A549 (cell line): Measurements from ENCODE around the gene INSYN2B. TPM values are rescaled to one million over a fixed set of nuclear protein-coding genes. Genes with fewer than 3 reads are reported as not detected.

Source experiments
- ATAC-seq, 2 experiments: fragments of 200-7000 bp in 1 of 2; fragments of >200 bp in 1 of 2; cut with Nextera tagmentation in 1 of 2; cut with Tn5 transposase in 1 of 2; 3 replicates each; pipeline versions ENCODE4 v1.8.0 to v1.9.1; 2018 to 2020; ENCODE audit warnings: mild to moderate bottlenecking in 1 of 2, moderate library complexity in 1 of 2
- CTCF ChIA-PET: fragments of 300-600 bp; sonication (Branson Sonifier 250); formaldehyde crosslinking; extraction: SDS; loops from one replicate; lab custom pipeline; 2021; ENCODE audit warnings: antibody characterized with exemption, inconsistent platforms; lab: Yijun Ruan, JAX
- POLR2A ChIA-PET: fragments of 350-600 bp; formaldehyde crosslinking; extraction: SDS; loops from one replicate; lab custom pipeline; 2021; ENCODE audit warnings: antibody characterized with exemption, inconsistent platforms; lab: Yijun Ruan, JAX
- DNase-seq, 2 experiments: peaks; one replicate each; pipeline versions ENCODE4 v3.0.0 to v3.0.0-alpha.2; 2011 to 2016; ENCODE audit warnings: low read depth in 1 of 2, low spot score in 1 of 2
- FAIRE-seq: peaks from 2 replicates; lab custom pipeline; 2011; peaks lifted over from hg19 to GRCh38; lab: Jason Lieb, UNC
- H3K27ac ChIP-seq, 2 experiments: fragments of >200 bp; sonication (Bioruptor Twin); formaldehyde crosslinking; 3 replicates each; pipeline ENCODE4 v1.5.1; 2016 to 2017
- H3K4me1 ChIP-seq: fragments of >200 bp; sonication (Bioruptor Twin); formaldehyde crosslinking; 3 replicates; pipeline ENCODE4 v1.6.1; 2016
- H3K4me2 ChIP-seq: fragments of >200 bp; sonication (Bioruptor Twin); formaldehyde crosslinking; 3 replicates; pipeline ENCODE4 v1.6.1; 2016
- H3K4me3 ChIP-seq: fragments of >200 bp; sonication (Bioruptor Twin); formaldehyde crosslinking; 3 replicates; pipeline ENCODE4 v1.5.1; 2016
- H3K9me3 ChIP-seq: fragments of >200 bp; sonication (Bioruptor Twin); formaldehyde crosslinking; 3 replicates; pipeline ENCODE4 v1.6.1; 2016
- CHD2 ChIP-seq: fragments of 150-350 bp; IDR thresholded peaks from 2 replicates; pipeline ENCODE4 v1.6.1; 2014; ENCODE audit warnings: low read length; ENCODE audit not compliant: partially characterized antibody
- EP300 ChIP-seq, 2 experiments: fragments of >200 bp; sonication (Bioruptor Twin); formaldehyde crosslinking; IDR thresholded peaks; 2 replicates in 1 of 2; 3 replicates in 1 of 2; pipeline ENCODE4 v1.6.1; 2016 to 2017
- ESRRA ChIP-seq: fragments of 150-350 bp; IDR thresholded peaks from 2 replicates; pipeline ENCODE4 v1.6.1; 2014; ENCODE audit warnings: mild to moderate bottlenecking, low read length, borderline replicate concordance
- FOSB ChIP-seq: fragments of 250-450 bp; sonication (Bioruptor Pico); IDR thresholded peaks from 2 replicates; pipeline ENCODE4 v1.5.0; 2020; ENCODE audit warnings: mild to moderate bottlenecking, moderate library complexity
- HDAC2 ChIP-seq: fragments of 200-600 bp; sonication (generic); IDR thresholded peaks from 2 replicates; pipeline ENCODE4 v1.6.1; 2016
- JUN ChIP-seq, 2 experiments: fragments of >200 bp; sonication (Bioruptor Twin); formaldehyde crosslinking; IDR thresholded peaks; 2 replicates in 1 of 2; 3 replicates in 1 of 2; pipeline ENCODE4 v1.6.1; 2016 to 2017
- JUNB ChIP-seq: fragments of >200 bp; sonication (Bioruptor Twin); formaldehyde crosslinking; IDR thresholded peaks from 2 replicates; pipeline ENCODE4 v1.6.1; 2016
- KDM1A ChIP-seq: fragments of 200-600 bp; sonication (generic); IDR thresholded peaks from 2 replicates; pipeline ENCODE4 v1.6.1; 2016; ENCODE audit warnings: low read depth, mild to moderate bottlenecking
- MAFK ChIP-seq: fragments of 450-650 bp; IDR thresholded peaks from 2 replicates; pipeline ENCODE4 v1.6.1; 2014; ENCODE audit not compliant: partially characterized antibody
- MAZ ChIP-seq: fragments of 150-350 bp; IDR thresholded peaks from 2 replicates; pipeline ENCODE4 v1.6.1; 2014; ENCODE audit warnings: antibody characterized with exemption, low read depth, low read length, borderline replicate concordance
- MYC ChIP-seq: IDR thresholded peaks from 2 replicates; pipeline ENCODE4 v1.6.1; 2012; ENCODE audit warnings: mild to moderate bottlenecking, inconsistent platforms, low read length, improper control_type of control experiment, borderline replicate concordance
- PHF8 ChIP-seq: fragments of 200-600 bp; sonication (generic); IDR thresholded peaks from 2 replicates; pipeline ENCODE4 v1.6.1; 2016; ENCODE audit warnings: low read depth, mild to moderate bottlenecking, antibody characterized with exemption, moderate library complexity, borderline replicate concordance
- POLR2AphosphoS2 ChIP-seq: conservative IDR thresholded peaks from 2 replicates; pipeline ENCODE4 v1.6.1; 2012; ENCODE audit warnings: low read length, improper control_type of control experiment, inconsistent platforms
- RFX5 ChIP-seq: fragments of 450-650 bp; IDR thresholded peaks from 2 replicates; pipeline ENCODE4 v1.7.1; 2014; ENCODE audit warnings: antibody characterized with exemption, mild to moderate bottlenecking, moderate library complexity
- RNF2 ChIP-seq: fragments of 200-600 bp; sonication (generic); IDR thresholded peaks from 2 replicates; pipeline ENCODE4 v1.6.1; 2016; ENCODE audit warnings: low read depth, mild to moderate bottlenecking, antibody characterized with exemption, moderate library complexity, borderline replicate concordance
- SREBF2 ChIP-seq: fragments of 450-650 bp; IDR thresholded peaks from 2 replicates; pipeline ENCODE4 v1.6.1; 2014; ENCODE audit warnings: mild to moderate bottlenecking, moderate library complexity
- ZC3H11A ChIP-seq: fragments of 450-650 bp; IDR thresholded peaks from 2 replicates; pipeline ENCODE4 v1.6.1; 2014; ENCODE audit warnings: antibody characterized with exemption, mild to moderate bottlenecking
- WGBS: methylation state at CpG from one replicate; pipeline ENCODE4 v1.1.6; 2017; ENCODE audit errors: missing lambda C conversion rate; 5-methylcytosine and 5-hydroxymethylcytosine counted together
- polyA plus RNA-seq, 4 experiments: library from polyadenylated mRNA; depleted of rRNA in 3 of 4; stranded (reverse); fragments of >200 nt; fragmentation: RNase III in 1 of 4; extraction: RNeasy Plus Mini Kit Qiagen cat#74134 plus additional on column Dnase treatment in 1 of 4; gene quantifications; 2 replicates in 3 of 4; 3 replicates in 1 of 4; pipeline ENCODE4 v1.2.3, GENCODE V29; 2011 to 2017
- TF ChIP-seq, protein P1 (sequence below): fragments of >200 bp; sonication (Bioruptor Twin); formaldehyde crosslinking; IDR thresholded peaks from 2 replicates; pipeline ENCODE4 v1.6.1; 2016
- TF ChIP-seq, protein P2 (sequence below): fragments of >200 bp; sonication (Bioruptor Twin); formaldehyde crosslinking; IDR thresholded peaks from 3 replicates; pipeline ENCODE4 v1.5.1; 2016
- TF ChIP-seq, protein P3 (sequence below): IDR thresholded peaks from 2 replicates; pipeline ENCODE4 v1.6.1; 2012
- TF ChIP-seq, protein P4 (sequence below): IDR thresholded peaks from 2 replicates; pipeline ENCODE4 v1.6.1; 2012; ENCODE audit warnings: low read depth, borderline replicate concordance
- TF ChIP-seq, protein P5 (sequence below): fragments of 150-350 bp; IDR thresholded peaks from 2 replicates; pipeline ENCODE4 v1.6.1; 2014; ENCODE audit warnings: low read depth, mild to moderate bottlenecking, low read length

INSYN2B gene
- polyA plus RNA-seq, 2 of the 4 experiments (the other 2 are of a cell fraction), result 0.26 to 0.46 TPM

DNA sequence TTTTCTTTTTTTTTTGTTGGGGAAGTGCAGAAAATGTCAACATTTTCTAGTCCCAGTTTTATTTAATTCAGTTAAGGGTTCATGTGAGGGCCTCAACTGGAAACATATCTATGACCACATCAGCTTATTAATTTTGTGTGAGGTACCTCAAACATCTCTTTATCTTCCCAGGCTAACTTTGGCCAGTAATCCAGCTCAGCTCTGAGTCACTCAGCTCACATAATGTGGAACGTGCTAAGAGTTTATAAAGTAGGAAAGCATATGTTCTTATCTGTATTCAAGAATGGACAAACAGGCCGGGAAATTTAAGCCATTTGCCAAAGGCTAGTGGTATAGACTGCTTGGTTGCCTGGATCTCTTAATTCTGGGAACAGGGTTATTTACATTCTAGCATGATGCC is 118.4 kb downstream of the INSYN2B start:
- Histone ChIP-seq H3K4me2 (no peak overlapping the region), H3K4me1 (peaks cover 4% of the 10 kb centered on the region), H3K4me3 (no peak overlapping the region), H3K27ac (no peak overlapping the region), H3K9me3 (no peaks in the 10 kb centered on the region)
- ATAC-seq (no peak), FAIRE-seq (no peak), DNase-seq (no peak)
- ChIA-PET CTCF (interaction anchor here (0.6 to 1.5 kb wide), 4 partner anchors 38 to 1919 kb away, joined by 3 to 6 read pairs (median 4); partner anchors contain the start of gene INSYN2B), POLR2A (no interaction called here)
- no peak for TF ChIP-seq MYC
- TF ChIP-seq PHF8, result no peak
- TF ChIP-seq JUNB, result no peak
- no peak for TF ChIP-seq MAZ
- TF ChIP-seq, protein P1, sequence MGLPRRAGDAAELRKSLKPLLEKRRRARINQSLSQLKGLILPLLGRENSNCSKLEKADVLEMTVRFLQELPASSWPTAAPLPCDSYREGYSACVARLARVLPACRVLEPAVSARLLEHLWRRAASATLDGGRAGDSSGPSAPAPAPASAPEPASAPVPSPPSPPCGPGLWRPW, result no peak
- TF ChIP-seq JUN (IDR thresholded peaks at IDR 0.05), result no peak
- no peak for TF ChIP-seq POLR2AphosphoS2
- TF ChIP-seq SREBF2, result no peak
- no peak for TF ChIP-seq RNF2
- TF ChIP-seq FOSB (CRISPR knock-in tag), result no peak
- WGBS, result 67% methylated on average over 2 of the region's 2 CpGs

DNA sequence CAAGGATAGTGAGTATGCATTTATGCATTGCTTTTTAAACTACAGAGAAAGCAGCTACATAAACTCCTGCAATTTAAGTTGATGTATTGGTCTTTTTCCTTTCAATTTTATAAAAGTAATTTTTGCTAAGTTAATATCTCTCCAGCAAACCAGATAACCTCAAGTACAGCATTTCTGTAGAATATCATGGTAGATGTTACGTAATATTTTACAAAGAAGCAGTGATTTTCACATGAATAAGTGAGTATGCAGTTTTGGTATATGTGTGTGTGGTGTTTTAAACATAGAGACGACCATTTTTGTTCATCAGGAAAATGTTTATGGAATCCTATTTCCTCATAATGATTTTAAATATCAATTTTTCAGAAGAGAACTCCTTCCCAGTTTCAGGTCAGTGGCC is 118.9 kb downstream of the INSYN2B start:
- no peaks in the 10 kb centered on the region for H3K9me3 ChIP-seq
- ATAC-seq (no peak), FAIRE-seq (no peak), DNase-seq (no peak)
- WGBS, result 68% methylated on average over 2 of the region's 2 CpGs
- ChIA-PET CTCF (interaction anchor here (1.5 kb wide), 1 partner anchor 119 kb away, joined by 6 read pairs; the partner anchor contains the start of gene INSYN2B), POLR2A (no interaction called here)
- no peak overlapping the region for H3K4me3 ChIP-seq
- H3K4me1 ChIP-seq, result peaks cover 9% of the 10 kb centered on the region
- H3K27ac ChIP-seq, result no peak overlapping the region
- TF ChIP-seq HDAC2 (no peak), EP300 (IDR thresholded peaks at IDR 0.05) (no peak), ESRRA (no peak), MAFK (no peak), JUNB (no peak), RFX5 (no peak), RNF2 (no peak), ZC3H11A (no peak), CHD2 (no peak), JUN (IDR thresholded peaks at IDR 0.05) (no peak), KDM1A (no peak), MAZ (no peak)
- TF ChIP-seq, protein P2, sequence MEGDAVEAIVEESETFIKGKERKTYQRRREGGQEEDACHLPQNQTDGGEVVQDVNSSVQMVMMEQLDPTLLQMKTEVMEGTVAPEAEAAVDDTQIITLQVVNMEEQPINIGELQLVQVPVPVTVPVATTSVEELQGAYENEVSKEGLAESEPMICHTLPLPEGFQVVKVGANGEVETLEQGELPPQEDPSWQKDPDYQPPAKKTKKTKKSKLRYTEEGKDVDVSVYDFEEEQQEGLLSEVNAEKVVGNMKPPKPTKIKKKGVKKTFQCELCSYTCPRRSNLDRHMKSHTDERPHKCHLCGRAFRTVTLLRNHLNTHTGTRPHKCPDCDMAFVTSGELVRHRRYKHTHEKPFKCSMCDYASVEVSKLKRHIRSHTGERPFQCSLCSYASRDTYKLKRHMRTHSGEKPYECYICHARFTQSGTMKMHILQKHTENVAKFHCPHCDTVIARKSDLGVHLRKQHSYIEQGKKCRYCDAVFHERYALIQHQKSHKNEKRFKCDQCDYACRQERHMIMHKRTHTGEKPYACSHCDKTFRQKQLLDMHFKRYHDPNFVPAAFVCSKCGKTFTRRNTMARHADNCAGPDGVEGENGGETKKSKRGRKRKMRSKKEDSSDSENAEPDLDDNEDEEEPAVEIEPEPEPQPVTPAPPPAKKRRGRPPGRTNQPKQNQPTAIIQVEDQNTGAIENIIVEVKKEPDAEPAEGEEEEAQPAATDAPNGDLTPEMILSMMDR, result no peak
- TF ChIP-seq, protein P3, sequence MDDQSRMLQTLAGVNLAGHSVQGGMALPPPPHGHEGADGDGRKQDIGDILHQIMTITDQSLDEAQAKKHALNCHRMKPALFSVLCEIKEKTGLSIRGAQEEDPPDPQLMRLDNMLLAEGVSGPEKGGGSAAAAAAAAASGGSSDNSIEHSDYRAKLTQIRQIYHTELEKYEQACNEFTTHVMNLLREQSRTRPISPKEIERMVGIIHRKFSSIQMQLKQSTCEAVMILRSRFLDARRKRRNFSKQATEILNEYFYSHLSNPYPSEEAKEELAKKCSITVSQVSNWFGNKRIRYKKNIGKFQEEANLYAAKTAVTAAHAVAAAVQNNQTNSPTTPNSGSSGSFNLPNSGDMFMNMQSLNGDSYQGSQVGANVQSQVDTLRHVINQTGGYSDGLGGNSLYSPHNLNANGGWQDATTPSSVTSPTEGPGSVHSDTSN, result no peak
- TF ChIP-seq, protein P4, sequence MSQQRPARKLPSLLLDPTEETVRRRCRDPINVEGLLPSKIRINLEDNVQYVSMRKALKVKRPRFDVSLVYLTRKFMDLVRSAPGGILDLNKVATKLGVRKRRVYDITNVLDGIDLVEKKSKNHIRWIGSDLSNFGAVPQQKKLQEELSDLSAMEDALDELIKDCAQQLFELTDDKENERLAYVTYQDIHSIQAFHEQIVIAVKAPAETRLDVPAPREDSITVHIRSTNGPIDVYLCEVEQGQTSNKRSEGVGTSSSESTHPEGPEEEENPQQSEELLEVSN, result no peak
- TF ChIP-seq, protein P5, sequence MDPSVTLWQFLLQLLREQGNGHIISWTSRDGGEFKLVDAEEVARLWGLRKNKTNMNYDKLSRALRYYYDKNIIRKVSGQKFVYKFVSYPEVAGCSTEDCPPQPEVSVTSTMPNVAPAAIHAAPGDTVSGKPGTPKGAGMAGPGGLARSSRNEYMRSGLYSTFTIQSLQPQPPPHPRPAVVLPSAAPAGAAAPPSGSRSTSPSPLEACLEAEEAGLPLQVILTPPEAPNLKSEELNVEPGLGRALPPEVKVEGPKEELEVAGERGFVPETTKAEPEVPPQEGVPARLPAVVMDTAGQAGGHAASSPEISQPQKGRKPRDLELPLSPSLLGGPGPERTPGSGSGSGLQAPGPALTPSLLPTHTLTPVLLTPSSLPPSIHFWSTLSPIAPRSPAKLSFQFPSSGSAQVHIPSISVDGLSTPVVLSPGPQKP, result no peak
- no peak overlapping the region for H3K4me2 ChIP-seq
